ENCODE measurements around the gene PRKG1. TPM values are rescaled to one million over a fixed set of nuclear protein-coding genes. Genes with fewer than 3 reads are reported as not detected.
"Not testable (repeated sequence)": the region's sequence is repeated elsewhere in the genome, so short reads cannot be mapped to it uniquely, and the experiment has no call there.

PRKG1 gene
- total RNA-seq, 2 experiments from 2014 or later, result not detected

- no peak overlapping the region for H3K4me3 Mint-ChIP-seq
- H3K4me1 Mint-ChIP-seq, result no peaks in the 10 kb centered on the region
- H3K27ac Mint-ChIP-seq, result no peak overlapping the region
- no peaks in the 10 kb centered on the region for H3K36me3 Mint-ChIP-seq
- H3K9me3 Mint-ChIP-seq (ENCODE audit: low read depth), result no peaks in the 10 kb centered on the region
- CTCF ChIA-PET, result no interaction called here
- no peak for DNase-seq
- H3K27me3 Mint-ChIP-seq, result no peaks in the 10 kb centered on the region
- ATAC-seq, result no peak
Observed at GRCh38 chr10:51312817-51313216, 238.5 kb downstream of the PRKG1 start.

- CTCF ChIA-PET, result no interaction called here
- no peak overlapping the region for H3K27ac Mint-ChIP-seq
- no peaks in the 10 kb centered on the region for H3K9me3 Mint-ChIP-seq (ENCODE audit: low read depth)
- ATAC-seq (no peak), DNase-seq (no peak)
- no peak overlapping the region for H3K4me3 Mint-ChIP-seq
- no peaks in the 10 kb centered on the region for H3K36me3 Mint-ChIP-seq
- H3K27me3 Mint-ChIP-seq, result no peaks in the 10 kb centered on the region
- H3K4me1 Mint-ChIP-seq, result no peaks in the 10 kb centered on the region
Observed at GRCh38 chr10:51313251-51313650, 239.0 kb downstream of the PRKG1 start.

DNA sequence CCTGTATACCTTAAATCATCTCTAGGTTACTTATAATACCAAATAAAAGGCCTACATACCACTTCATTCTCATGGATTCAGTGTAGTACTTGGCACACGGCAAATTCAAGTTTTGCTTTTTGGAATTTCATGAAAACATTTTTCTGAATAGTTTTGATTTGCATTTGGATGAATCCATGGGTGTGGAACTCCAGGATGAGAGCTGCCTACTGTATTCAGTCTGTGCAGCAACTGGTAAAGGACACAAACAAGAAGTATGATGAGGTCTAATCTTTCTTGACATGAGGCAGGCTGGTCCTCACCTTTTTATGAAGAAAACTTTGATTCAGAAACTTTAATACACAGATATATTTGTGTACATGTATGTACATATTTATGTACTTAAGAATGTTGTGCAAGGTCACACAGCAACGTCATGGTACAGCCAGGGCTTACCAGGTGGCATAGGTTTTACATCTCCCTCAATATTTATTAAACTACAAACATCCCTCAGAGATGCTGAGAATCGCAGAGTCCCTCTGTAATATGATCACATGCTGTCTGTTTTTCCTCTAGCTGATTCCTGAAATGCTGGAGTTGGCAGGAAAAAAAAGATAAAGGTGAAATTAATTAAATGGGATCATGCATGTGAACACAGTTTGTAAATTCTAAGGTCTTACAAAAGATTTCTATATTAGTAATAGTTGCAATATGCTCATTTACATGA, 239.6 kb downstream of the PRKG1 start:
- Mint-ChIP-seq H3K27me3 (no peaks in the 10 kb centered on the region), H3K4me3 (no peak overlapping the region), H3K27ac (no peak overlapping the region), H3K4me1 (no peaks in the 10 kb centered on the region), H3K9me3 (ENCODE audit: low read depth) (no peaks in the 10 kb centered on the region), H3K36me3 (no peaks in the 10 kb centered on the region)
- DNase-seq (no peak), ATAC-seq (no peak)
- CTCF ChIA-PET, result no interaction called here

GRCh38 chr10:51314481-51314880, 240.2 kb downstream of the PRKG1 start:
- no peaks in the 10 kb centered on the region for H3K27me3 Mint-ChIP-seq
- DNase-seq (no peak), ATAC-seq (no peak)
- H3K36me3 Mint-ChIP-seq, result no peaks in the 10 kb centered on the region
- H3K27ac Mint-ChIP-seq, result no peak overlapping the region
- H3K4me3 Mint-ChIP-seq, result no peak overlapping the region
- no peaks in the 10 kb centered on the region for H3K9me3 Mint-ChIP-seq (ENCODE audit: low read depth)
- no peaks in the 10 kb centered on the region for H3K4me1 Mint-ChIP-seq
- CTCF ChIA-PET, result no interaction called here

- no peak for ATAC-seq
- H3K27ac Mint-ChIP-seq, result no peak overlapping the region
- DNase-seq, result no peak
- H3K4me3 Mint-ChIP-seq, result no peak overlapping the region
- H3K4me1 Mint-ChIP-seq, result no peaks in the 10 kb centered on the region
- H3K36me3 Mint-ChIP-seq, result no peaks in the 10 kb centered on the region
- H3K27me3 Mint-ChIP-seq, result no peaks in the 10 kb centered on the region
- CTCF ChIA-PET, result no interaction called here
- H3K9me3 Mint-ChIP-seq (ENCODE audit: low read depth), result no peaks in the 10 kb centered on the region
Observed at GRCh38 chr10:51318399-51319172, 244.3 kb downstream of the PRKG1 start.

DNA sequence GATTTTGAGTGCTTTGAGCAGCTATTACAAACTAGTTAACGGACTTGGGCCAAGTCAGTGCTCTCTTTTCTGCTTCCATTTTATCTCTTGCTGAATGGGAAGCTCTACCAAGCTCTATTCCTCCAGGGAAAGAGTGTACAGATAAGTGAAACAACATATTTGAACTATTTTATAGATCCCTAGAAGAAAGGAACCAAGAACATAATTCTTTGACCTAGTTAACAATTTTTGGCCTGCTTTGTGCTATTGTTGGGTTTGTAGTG, 244.8 kb downstream of the PRKG1 start:
- CTCF ChIA-PET, result no interaction called here
- H3K27me3 Mint-ChIP-seq, result no peaks in the 10 kb centered on the region

GRCh38 chr10:51321300-51321699, 247.0 kb downstream of the PRKG1 start:
- no peak for ATAC-seq
- no peaks in the 10 kb centered on the region for H3K27me3 Mint-ChIP-seq
- DNase-seq, result no peak
- CTCF ChIA-PET, result no interaction called here
- H3K9me3 Mint-ChIP-seq (ENCODE audit: low read depth), result peaks cover 3% of the 10 kb centered on the region
- no peaks in the 10 kb centered on the region for H3K36me3 Mint-ChIP-seq
- no peak overlapping the region for H3K27ac Mint-ChIP-seq
- no peaks in the 10 kb centered on the region for H3K4me1 Mint-ChIP-seq
- no peak overlapping the region for H3K4me3 Mint-ChIP-seq

More for the DNA sequence above, 244.8 kb downstream of the PRKG1 start:
- DNase-seq (no peak), ATAC-seq (no peak)
- H3K4me3 Mint-ChIP-seq, result no peak overlapping the region
- no peak overlapping the region for H3K27ac Mint-ChIP-seq
- H3K4me1 Mint-ChIP-seq, result no peaks in the 10 kb centered on the region
- no peaks in the 10 kb centered on the region for H3K36me3 Mint-ChIP-seq
- no peaks in the 10 kb centered on the region for H3K9me3 Mint-ChIP-seq (ENCODE audit: low read depth)

GRCh38 chr10:51321980-51322379, 247.7 kb downstream of the PRKG1 start:
- CTCF ChIA-PET, result no interaction called here

DNA sequence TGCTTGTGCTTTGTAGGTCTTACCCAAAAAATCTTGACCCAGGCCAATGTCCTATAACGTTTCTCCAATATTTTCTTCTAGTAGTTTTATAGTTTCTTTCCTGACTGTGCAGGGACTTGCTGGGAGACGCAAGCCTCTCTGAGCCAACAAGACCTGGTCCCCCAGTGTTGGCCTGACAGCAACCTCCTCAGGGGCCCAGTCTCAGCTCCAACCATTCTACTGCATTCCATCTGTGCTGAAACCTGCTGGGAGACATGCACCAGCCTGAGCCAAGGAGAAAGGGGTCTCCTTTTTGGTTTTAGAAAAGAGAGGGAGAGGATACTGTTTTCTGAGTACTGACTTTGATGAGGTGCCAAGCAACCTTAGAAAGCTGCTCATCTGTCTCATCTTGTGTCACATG, 251.4 kb downstream of the PRKG1 start:
- no peak overlapping the region for H3K4me3 Mint-ChIP-seq
- no peaks in the 10 kb centered on the region for H3K27me3 Mint-ChIP-seq
- CTCF ChIA-PET, result no interaction called here
- H3K36me3 Mint-ChIP-seq, result no peaks in the 10 kb centered on the region
- ATAC-seq (no peak), DNase-seq (no peak)
- peaks cover 3% of the 10 kb centered on the region for H3K9me3 Mint-ChIP-seq (ENCODE audit: low read depth)
- no peaks in the 10 kb centered on the region for H3K4me1 Mint-ChIP-seq
- no peak overlapping the region for H3K27ac Mint-ChIP-seq

More at GRCh38 chr10:51321980-51322379, 247.7 kb downstream of the PRKG1 start:
- no peaks in the 10 kb centered on the region for H3K36me3 Mint-ChIP-seq
- DNase-seq, result no peak
- H3K9me3 Mint-ChIP-seq (ENCODE audit: low read depth), result peaks cover 3% of the 10 kb centered on the region
- no peak overlapping the region for H3K4me3 Mint-ChIP-seq
- no peaks in the 10 kb centered on the region for H3K27me3 Mint-ChIP-seq
- H3K4me1 Mint-ChIP-seq, result no peaks in the 10 kb centered on the region
- no peak overlapping the region for H3K27ac Mint-ChIP-seq
- no peak for ATAC-seq

GRCh38 chr10:51326174-51326573, 251.9 kb downstream of the PRKG1 start:
- no peaks in the 10 kb centered on the region for H3K36me3 Mint-ChIP-seq
- CTCF ChIA-PET, result no interaction called here
- no peak overlapping the region for H3K27ac Mint-ChIP-seq
- ATAC-seq (no peak), DNase-seq (no peak)
- no peaks in the 10 kb centered on the region for H3K4me1 Mint-ChIP-seq
- H3K9me3 Mint-ChIP-seq (ENCODE audit: low read depth), result peaks cover 3% of the 10 kb centered on the region
- H3K4me3 Mint-ChIP-seq, result no peak overlapping the region
- H3K27me3 Mint-ChIP-seq, result no peaks in the 10 kb centered on the region

GRCh38 chr10:51327432-51327831, 253.1 kb downstream of the PRKG1 start:
- CTCF ChIA-PET, result no interaction called here
- H3K27ac Mint-ChIP-seq, result no peak overlapping the region

DNA sequence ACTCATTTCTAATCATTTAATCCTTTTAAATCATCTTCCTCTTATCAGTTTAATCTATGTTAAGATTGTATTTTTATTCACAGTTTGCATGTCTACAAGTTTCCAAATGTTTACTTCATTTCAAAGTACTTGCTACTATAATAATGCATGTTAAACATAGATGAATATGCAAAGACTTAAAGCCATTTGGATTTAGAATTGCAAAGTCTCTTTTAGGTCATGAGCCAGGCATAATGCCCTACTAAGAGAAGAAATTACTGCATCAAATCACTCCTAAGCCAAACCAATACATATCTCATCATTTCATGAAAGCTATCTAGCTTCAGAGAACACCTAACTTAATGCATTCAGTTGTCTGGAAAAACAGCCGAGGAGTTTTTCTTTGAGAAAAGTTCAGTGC, 266.1 kb downstream of the PRKG1 start:
- CTCF ChIA-PET, result no interaction called here
- Mint-ChIP-seq H3K4me3 (no peak overlapping the region), H3K27ac (no peak overlapping the region), H3K9me3 (ENCODE audit: low read depth) (no peaks in the 10 kb centered on the region), H3K4me1 (peaks cover 3% of the 10 kb centered on the region), H3K27me3 (no peaks in the 10 kb centered on the region), H3K36me3 (no peaks in the 10 kb centered on the region)
- ATAC-seq (no peak), DNase-seq (no peak)

More at GRCh38 chr10:51327432-51327831, 253.1 kb downstream of the PRKG1 start:
- no peaks in the 10 kb centered on the region for H3K27me3 Mint-ChIP-seq
- no peaks in the 10 kb centered on the region for H3K4me1 Mint-ChIP-seq
- H3K36me3 Mint-ChIP-seq, result no peaks in the 10 kb centered on the region
- DNase-seq (no peak), ATAC-seq (no peak)
- H3K4me3 Mint-ChIP-seq, result no peak overlapping the region
- H3K9me3 Mint-ChIP-seq (ENCODE audit: low read depth), result peaks cover 3% of the 10 kb centered on the region

GRCh38 chr10:51340845-51341610, 266.7 kb downstream of the PRKG1 start:
- Mint-ChIP-seq H3K36me3 (no peaks in the 10 kb centered on the region), H3K27ac (no peak overlapping the region), H3K4me1 (peaks cover 3% of the 10 kb centered on the region), H3K27me3 (no peaks in the 10 kb centered on the region), H3K4me3 (no peak overlapping the region), H3K9me3 (ENCODE audit: low read depth) (no peaks in the 10 kb centered on the region)
- DNase-seq (no peak), ATAC-seq (no peak)
- CTCF ChIA-PET, result no interaction called here

- ATAC-seq; DNase-seq; H3K27ac Mint-ChIP-seq; H3K4me1 Mint-ChIP-seq; H3K36me3 Mint-ChIP-seq; H3K9me3 Mint-ChIP-seq (ENCODE audit: low read depth); H3K27me3 Mint-ChIP-seq; CTCF ChIA-PET; H3K4me3 Mint-ChIP-seq: not testable (repeated sequence)
Observed at GRCh38 chr10:51341745-51342144, 267.5 kb downstream of the PRKG1 start.

All from activated CD8-positive, alpha-beta memory T cell treated with anti-CD3 and anti-CD28 coated beads, Interleukin-2, amount 10 ng/mL, durations not matched to agents 7 days and 5 days (primary cell).